Stimulated activated CD8-positive, alpha-beta memory T cell treated with anti-CD3 and anti-CD28 coated beads, Interleukin-2, amount 100 ng/mL, for 48 hours (primary cell): ENCODE data around the gene PNPLA2.

Experiments used
- DNase-seq, 2 donors: peaks; one replicate each; pipeline ENCODE4 v3.0.0-alpha.2; 2020; ENCODE audit warnings: low read depth in 2 of 2

The PNPLA2 gene, protein sequence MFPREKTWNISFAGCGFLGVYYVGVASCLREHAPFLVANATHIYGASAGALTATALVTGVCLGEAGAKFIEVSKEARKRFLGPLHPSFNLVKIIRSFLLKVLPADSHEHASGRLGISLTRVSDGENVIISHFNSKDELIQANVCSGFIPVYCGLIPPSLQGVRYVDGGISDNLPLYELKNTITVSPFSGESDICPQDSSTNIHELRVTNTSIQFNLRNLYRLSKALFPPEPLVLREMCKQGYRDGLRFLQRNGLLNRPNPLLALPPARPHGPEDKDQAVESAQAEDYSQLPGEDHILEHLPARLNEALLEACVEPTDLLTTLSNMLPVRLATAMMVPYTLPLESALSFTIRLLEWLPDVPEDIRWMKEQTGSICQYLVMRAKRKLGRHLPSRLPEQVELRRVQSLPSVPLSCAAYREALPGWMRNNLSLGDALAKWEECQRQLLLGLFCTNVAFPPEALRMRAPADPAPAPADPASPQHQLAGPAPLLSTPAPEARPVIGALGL

GRCh38 chr11:818396-819128, at the start of gene PNPLA2:
Gene PNPLA2 (plus strand): TSS chr11:818914. CDS start chr11:819719, 805 bp downstream.
- no peak for DNase-seq

DNA sequence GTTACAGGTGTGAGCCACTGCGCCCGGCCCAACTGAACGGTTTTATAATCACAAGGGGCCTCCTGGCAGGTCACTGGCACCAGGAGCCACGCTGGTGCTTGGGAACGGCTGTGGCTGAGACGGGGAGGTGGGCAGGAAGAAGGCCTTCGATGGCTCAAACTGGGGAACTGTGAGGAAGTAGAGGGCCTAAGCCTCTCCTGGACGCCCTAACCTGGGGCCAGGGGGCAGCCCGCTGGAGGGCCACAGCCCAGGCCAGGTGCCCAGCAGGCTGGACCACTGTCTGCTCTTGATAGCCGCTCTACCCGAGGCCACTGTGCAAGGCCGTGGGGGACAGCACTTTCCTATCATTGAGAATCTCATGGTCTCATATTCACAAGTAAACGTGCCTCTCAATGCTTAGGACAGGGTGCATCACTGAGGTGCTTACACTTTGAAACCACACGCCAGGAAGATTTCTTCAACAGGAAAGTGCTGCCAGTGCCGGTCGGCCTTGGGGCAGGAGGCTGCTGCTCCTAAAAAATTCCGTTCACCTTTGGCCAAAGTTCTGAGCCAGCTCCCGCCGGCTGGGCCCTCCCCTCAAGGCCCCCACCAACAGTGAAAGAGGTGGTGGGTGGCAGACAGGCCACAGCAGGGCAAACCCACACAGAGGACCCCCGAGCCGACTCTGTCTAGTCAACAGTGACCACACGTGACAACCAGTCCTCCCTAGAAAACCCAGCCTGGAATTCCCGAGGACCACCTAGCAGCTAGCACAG, 48.6 kb upstream of the PNPLA2 start:
- no peak for DNase-seq

DNA sequence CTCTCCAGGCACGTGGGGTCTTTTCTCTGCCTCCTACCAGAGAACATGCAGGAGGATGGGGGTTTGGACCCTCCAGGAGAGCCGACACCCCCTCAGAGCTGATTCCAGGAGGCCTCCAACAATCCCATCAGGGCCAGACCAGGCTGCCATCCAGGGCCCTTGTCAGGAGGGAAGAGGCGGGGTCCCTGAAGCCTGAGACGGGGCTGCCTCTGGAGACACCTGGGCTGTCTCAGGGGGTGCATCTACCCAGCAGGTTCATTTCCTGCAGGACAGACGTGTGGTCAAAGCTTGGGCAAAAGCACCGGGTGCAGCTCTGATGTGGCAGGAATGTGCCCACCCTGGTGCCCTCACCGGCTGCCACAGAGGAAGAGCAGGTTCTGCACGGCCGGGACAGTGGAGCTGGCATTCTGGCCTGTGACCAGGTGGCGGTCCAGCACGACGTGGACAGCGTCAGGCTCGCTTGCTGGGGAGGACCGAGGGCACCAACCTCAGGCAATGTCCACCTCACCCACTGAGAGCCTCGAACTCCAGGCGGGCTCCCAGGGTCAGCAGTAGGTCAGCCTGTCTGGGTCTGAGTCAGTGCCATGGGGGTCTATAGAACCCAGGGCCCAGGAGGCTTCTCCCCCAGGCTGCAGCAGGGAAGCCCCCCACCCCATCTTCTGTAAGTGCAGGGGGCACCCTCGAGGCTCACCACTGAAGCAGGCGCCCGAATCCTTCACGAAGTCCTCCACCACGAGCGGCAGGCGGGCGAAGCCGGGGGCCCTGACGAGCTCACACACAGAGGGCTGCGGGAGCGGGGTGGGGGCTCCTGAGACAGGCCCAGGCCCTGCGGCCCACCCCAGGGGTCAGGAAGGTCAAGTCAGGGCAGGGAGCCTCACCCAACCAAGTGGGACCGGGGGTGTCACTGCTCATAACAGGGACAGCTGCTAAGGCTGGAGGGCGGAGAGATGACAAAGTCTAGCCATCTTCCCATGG, 47.8 kb upstream of the PNPLA2 start:
- DNase-seq: no peak

GRCh38 chr11:771617-772204, 47.0 kb upstream of the PNPLA2 start:
- no peak for DNase-seq

DNA sequence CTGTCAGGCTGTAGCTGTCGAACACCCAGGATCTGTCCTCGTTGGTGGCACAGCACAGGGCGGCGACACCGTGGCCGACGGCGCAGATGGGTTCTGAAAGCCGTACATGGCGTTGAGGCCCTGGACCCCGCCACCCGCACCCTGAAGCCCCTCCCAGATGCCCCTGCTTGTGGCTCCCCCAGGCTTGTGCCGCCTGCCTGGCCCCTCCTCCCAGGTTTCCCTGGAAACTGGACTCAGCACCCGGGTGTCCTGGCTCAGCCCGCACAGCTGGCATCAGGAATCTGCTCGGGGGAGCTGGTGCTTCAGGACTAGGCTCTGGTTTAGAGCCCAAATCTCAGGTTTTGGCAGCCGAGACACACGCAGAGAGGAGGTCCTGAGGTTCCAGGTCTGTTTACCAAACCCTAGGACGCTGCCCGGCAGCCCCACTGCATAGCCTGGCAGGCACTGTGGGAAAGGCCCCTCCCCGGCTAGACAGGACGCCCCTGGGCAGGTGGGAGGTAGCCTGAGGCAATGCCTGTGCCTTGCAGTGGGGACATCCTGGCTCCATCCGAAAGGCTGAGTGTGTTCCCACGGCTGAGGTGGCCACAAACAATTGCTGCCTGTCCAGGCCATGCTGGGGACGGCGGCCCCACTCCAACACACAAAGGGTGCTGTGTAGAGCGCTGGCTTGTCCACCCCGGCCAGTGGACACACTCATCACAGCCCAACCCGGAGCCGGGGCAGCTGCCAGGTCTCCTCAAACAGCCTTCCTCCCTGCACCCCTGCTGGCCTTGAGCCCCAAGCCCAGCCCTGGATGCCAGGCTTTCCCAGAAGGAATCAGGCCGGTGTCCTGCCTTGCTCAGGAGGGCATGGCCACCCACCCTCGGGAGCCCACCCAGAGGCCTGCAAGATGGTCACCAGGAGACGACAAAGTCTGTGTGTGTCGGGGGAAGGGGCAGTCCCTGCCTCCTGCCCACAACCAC, 46.0 kb upstream of the PNPLA2 start:
- no peak for DNase-seq

- no peak for DNase-seq
These were observed 45.3 kb upstream of the PNPLA2 start for GRCh38 chr11:773425-773824.

GRCh38 chr11:773830-774229, 44.9 kb upstream of the PNPLA2 start:
- DNase-seq: no peak

- no peak for DNase-seq
These were observed 43.7 kb upstream of the PNPLA2 start for GRCh38 chr11:774873-775592.

DNA sequence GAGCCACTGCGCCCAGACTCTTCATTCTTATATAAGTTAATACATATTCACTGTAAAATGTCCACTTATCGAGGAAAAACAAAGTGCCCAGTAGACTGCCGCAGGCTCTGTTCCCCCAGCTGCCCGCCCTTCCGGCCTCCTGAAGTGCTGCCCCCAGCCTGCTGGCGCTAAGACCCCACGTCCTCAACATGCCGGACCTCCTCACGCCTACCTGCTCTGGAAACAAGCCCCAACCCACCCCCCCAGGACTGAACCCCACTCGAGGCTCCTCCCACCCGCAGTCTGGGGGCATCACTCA, 42.5 kb upstream of the PNPLA2 start:
- DNase-seq: no peak

- no peak for DNase-seq
These were observed 42.0 kb upstream of the PNPLA2 start for GRCh38 chr11:776561-777287.

DNA sequence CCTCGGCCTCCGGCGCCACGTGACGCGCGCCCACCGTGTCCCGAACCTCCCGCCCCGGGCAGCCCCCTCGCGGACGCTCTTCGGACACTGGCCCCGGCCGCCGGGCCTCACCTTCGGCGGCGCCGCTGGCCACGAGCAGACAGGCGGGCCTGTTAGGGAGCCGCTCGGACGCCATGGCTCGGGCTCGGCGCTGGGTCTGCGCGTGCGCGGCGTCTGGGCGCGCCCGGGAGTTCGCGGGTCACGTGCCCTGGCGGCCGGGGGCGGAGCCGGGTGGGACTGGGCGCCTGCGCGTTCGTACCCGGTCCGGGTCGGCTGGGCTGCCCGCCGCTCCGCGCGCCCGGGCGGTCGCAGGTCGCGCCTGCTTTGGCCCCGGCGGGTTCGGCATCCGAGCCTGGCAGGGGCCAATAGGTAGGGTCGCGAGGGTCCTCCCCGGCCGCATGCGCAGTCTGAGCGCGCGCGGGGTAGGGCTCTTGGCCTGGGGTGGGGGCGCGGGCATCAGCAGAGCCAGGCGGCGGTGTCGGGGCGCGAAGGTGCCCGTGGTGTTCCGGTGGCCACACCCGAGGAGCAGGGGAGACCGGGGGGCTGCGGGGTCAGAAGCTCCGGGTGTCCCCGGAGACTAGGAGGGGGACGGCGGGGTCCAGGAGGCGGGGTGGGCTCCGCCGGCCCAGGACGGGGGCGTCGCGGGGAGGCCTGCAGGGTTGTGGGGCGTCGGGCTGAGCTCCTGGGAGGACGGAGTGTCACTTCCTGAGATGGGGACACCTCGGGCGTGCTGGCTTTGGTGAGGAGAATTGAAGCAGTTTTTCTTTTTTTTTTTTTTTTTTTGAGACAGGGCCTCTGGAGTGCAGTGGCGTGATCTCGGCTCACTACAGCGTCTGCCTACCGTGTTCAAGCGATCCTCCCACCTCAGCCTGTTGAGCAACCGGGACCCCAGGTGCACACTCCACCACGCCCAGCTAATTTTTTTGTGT, 41.1 kb upstream of the PNPLA2 start, which contains the start of gene GATD1:
GATD1 (minus strand) TSS at position 200 of the 968 bp plus-strand sequence; CDS start at position 175, 25 bp downstream.
- DNase-seq: peak; percentile 92 to 96

- no peak for DNase-seq
These were observed 39.4 kb upstream of the PNPLA2 start for GRCh38 chr11:778976-779954.

GRCh38 chr11:779955-780532, 38.7 kb upstream of the PNPLA2 start:
- no peak for DNase-seq

DNA sequence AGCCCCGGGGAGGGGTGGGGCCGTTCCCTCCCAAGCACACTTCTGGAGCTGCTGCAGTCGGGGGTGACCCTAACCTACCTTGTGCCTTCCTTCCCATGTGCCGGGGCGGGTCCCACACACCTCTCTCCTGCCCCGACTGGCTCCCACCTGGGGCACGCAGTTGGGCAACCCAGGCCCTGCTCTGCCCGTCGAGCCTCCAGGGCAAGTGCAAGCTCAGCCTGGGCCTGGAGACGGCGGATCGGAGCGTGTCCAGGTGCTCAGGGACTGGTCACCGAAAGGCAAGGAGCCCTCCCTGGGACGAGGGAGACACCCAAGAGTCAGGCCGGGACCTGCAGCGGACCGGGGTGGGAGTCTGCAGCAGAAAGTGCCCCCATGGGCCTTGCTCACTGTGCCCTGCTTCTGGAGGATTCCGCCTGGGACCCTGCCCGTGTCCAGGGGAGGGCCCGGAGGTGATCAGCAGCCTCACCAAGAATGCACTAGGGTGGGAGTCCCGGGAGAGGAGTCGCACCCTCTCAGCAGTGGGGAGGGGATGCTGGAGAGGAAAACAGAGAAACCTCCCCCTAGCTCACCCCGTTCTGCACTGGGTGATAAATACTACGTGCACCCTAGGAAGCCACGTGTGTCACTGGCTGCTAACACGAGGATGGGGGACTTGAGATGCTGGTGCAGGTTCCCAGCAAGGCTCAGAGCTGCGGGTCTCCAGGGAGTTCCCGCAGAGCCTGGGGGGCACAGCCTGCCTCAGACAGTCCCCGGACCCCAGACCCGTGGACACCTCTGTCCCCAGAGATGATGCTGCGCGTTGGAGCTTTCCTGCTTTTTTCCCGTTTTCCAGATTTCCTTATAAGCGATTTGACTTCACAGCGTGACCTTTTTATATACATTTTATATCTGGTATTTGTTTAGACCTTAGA, 36.2 kb upstream of the PNPLA2 start:
- DNase-seq: no peak
